ENCODE results near the gene TMEM134. TPM values are rescaled to one million over a fixed set of nuclear protein-coding genes. Genes with fewer than 3 reads are reported as not detected.

TMEM134 gene
- total and polyA plus RNA-seq, 9 of the 15 experiments (the other 6 are each of a cell fraction or from before 2014, with no cell fraction given): 0.63 to 48.4 (median 10.7) TPM

GRCh38 chr11:67482827-67483798, 14.1 kb upstream of the TMEM134 start, which contains the start of gene AIP (continued):
- TF ChIP-seq ZBTB33 (CRISPR knock-in tag; IDR thresholded peaks at IDR 0.05) (peak; percentile 97), ZNF23 (CRISPR knock-in tag; IDR thresholded peaks at IDR 0.05) (no peak), SMAD1 (IDR thresholded peaks at IDR 0.05; ENCODE audit: low read depth, low read length, partially characterized antibody) (no peak), ETV1 (tag; conservative IDR thresholded peaks at IDR 0.05; ENCODE audit: low read depth) (peak; percentile 69), ZNF766 (CRISPR knock-in tag; conservative IDR thresholded peaks at IDR 0.05) (no peak), HMG20A (CRISPR knock-in tag; conservative IDR thresholded peaks at IDR 0.05) (no peak), ZNF384 (IDR thresholded peaks at IDR 0.05; ENCODE audit: low read depth, low read length) (no peak; the same call in none of the 2 replicates), POU5F1 (IDR thresholded peaks at IDR 0.05; ENCODE audit: borderline replicate concordance, low read depth, low read length, partially characterized antibody) (no peak), NFYB (IDR thresholded peaks at IDR 0.05; ENCODE audit: extremely low read depth, insufficient read length) (peak; percentile 77), RAD21 (CRISPR knock-in tag; conservative IDR thresholded peaks at IDR 0.05 in 1 of 2, IDR thresholded peaks at IDR 0.05 in 1 of 2) (no peak), LARP7 (IDR thresholded peaks at IDR 0.05) (no peak), JUND (IDR thresholded peaks at IDR 0.05; ENCODE audit: borderline replicate concordance, low read depth, low read length) (peak; percentile 46; the same call in 1 of the 2 replicates), JUND (tag; IDR thresholded peaks at IDR 0.05; ENCODE audit: borderline replicate concordance, low read depth, low read length) (0 out of 3 replicates have a peak, but pooled peaks have one; percentile 58), CCAR2 (IDR thresholded peaks at IDR 0.05; ENCODE audit: low read depth, low read length) (no peak), SMARCA5 (IDR thresholded peaks at IDR 0.05) (no peak), ZNF174 (CRISPR knock-in tag; IDR thresholded peaks at IDR 0.05) (no peak), POLR2A (conservative IDR thresholded peaks at IDR 0.05) (peak; percentile 81)
- TF ChIP-seq, protein P1, sequence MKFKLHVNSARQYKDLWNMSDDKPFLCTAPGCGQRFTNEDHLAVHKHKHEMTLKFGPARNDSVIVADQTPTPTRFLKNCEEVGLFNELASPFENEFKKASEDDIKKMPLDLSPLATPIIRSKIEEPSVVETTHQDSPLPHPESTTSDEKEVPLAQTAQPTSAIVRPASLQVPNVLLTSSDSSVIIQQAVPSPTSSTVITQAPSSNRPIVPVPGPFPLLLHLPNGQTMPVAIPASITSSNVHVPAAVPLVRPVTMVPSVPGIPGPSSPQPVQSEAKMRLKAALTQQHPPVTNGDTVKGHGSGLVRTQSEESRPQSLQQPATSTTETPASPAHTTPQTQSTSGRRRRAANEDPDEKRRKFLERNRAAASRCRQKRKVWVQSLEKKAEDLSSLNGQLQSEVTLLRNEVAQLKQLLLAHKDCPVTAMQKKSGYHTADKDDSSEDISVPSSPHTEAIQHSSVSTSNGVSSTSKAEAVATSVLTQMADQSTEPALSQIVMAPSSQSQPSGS (CRISPR knock-in tag; IDR thresholded peaks at IDR 0.05): peak; percentile 63; the same call in 1 of the 2 replicates
- TF ChIP-seq, protein P2, sequence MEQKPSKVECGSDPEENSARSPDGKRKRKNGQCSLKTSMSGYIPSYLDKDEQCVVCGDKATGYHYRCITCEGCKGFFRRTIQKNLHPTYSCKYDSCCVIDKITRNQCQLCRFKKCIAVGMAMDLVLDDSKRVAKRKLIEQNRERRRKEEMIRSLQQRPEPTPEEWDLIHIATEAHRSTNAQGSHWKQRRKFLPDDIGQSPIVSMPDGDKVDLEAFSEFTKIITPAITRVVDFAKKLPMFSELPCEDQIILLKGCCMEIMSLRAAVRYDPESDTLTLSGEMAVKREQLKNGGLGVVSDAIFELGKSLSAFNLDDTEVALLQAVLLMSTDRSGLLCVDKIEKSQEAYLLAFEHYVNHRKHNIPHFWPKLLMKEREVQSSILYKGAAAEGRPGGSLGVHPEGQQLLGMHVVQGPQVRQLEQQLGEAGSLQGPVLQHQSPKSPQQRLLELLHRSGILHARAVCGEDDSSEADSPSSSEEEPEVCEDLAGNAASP (IDR thresholded peaks at IDR 0.05): no peak
- TF ChIP-seq, protein P3, sequence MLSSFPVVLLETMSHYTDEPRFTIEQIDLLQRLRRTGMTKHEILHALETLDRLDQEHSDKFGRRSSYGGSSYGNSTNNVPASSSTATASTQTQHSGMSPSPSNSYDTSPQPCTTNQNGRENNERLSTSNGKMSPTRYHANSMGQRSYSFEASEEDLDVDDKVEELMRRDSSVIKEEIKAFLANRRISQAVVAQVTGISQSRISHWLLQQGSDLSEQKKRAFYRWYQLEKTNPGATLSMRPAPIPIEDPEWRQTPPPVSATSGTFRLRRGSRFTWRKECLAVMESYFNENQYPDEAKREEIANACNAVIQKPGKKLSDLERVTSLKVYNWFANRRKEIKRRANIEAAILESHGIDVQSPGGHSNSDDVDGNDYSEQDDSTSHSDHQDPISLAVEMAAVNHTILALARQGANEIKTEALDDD (IDR thresholded peaks at IDR 0.05): no peak

Data from K562 (cell line).